IMR-90 (cell line): ENCODE results near the gene PUS3. TPM values are rescaled to one million over a fixed set of nuclear protein-coding genes. Genes with fewer than 3 reads are reported as not detected.

Experiments used
- ATAC-seq: fragments of 200-7000 bp; cut with Tn5 transposase; 2 replicates; pipeline ENCODE4 v1.9.1; 2020; ENCODE audit warnings: low read depth, mild to moderate bottlenecking, moderate library complexity
- BruUV-seq: library from RNA; stranded (reverse); fragments of 400-500 nt; replicated peaks from 2 replicates; lab custom pipeline; 2021; lab: Mats Ljungman, UMichigan
- CTCF ChIA-PET: fragments of 300-600 bp; formaldehyde crosslinking; extraction: SDS; loops from one replicate; lab custom pipeline; 2021; ENCODE audit warnings: antibody characterized with exemption; lab: Yijun Ruan, JAX
- POLR2A ChIA-PET: fragments of 300-600 bp; sonication (Branson Sonifier 250); formaldehyde crosslinking; loops from one replicate; lab custom pipeline; 2022; ENCODE audit warnings: antibody characterized with exemption; ENCODE audit not compliant: unreplicated experiment; lab: Charles Lee
- DNase-seq: peaks from one replicate; pipeline ENCODE4 v3.0.0; 2013
- H2AFZ ChIP-seq: replicated peaks from 2 replicates; pipeline ENCODE3; 2013; ENCODE audit warnings: low read length, mild to moderate bottlenecking; ENCODE audit not compliant: poor library complexity
- H2AK5ac ChIP-seq: 2 replicates; pipeline ENCODE4 v1.6.1; 2013; ENCODE audit warnings: low read depth, low read length, inconsistent platforms
- H2AK9ac ChIP-seq: replicated peaks from 2 replicates; pipeline ENCODE3; 2013; ENCODE audit warnings: mild to moderate bottlenecking, low read depth, low read length, moderate library complexity; ENCODE audit not compliant: poor library complexity
- H2BK120ac ChIP-seq: 2 replicates; pipeline ENCODE4 v1.6.1; 2013; ENCODE audit warnings: low read depth, low read length, inconsistent platforms
- H2BK15ac ChIP-seq: 3 replicates; pipeline ENCODE4 v1.6.1; 2013; ENCODE audit warnings: low read depth, low read length, inconsistent platforms
- H2BK20ac ChIP-seq: 2 replicates; pipeline ENCODE4 v1.6.1; 2013; ENCODE audit warnings: low read depth, mild to moderate bottlenecking, inconsistent platforms, low read length, moderate library complexity
- H2BK5ac ChIP-seq: 2 replicates; pipeline ENCODE4 v1.6.1; 2013; ENCODE audit warnings: mild to moderate bottlenecking, low read depth, low read length, inconsistent platforms; ENCODE audit not compliant: poor library complexity, severe bottlenecking
- H3K14ac ChIP-seq: replicated peaks from 2 replicates; pipeline ENCODE4 v1.6.1; 2013; ENCODE audit warnings: low read depth, low read length, inconsistent platforms
- H3K18ac ChIP-seq: 2 replicates; pipeline ENCODE4 v1.6.1; 2013; ENCODE audit warnings: low read depth, low read length, control low read depth
- H3K23ac ChIP-seq: 2 replicates; pipeline ENCODE4 v1.6.1; 2013; ENCODE audit warnings: low read depth, low read length, inconsistent platforms
- H3K27ac ChIP-seq: 2 replicates; pipeline ENCODE4 v1.5.1; 2013; ENCODE audit warnings: mild to moderate bottlenecking, control low read depth, low read length; ENCODE audit not compliant: insufficient read depth
- H3K27me3 ChIP-seq: 2 replicates; pipeline ENCODE4 v1.6.1; 2013; ENCODE audit warnings: low read length; ENCODE audit not compliant: control insufficient read depth, insufficient read depth
- H3K36me3 ChIP-seq: 2 replicates; pipeline ENCODE4 v1.6.1; 2013; ENCODE audit warnings: low read length, mixed read lengths; ENCODE audit not compliant: control insufficient read depth, insufficient read depth
- H3K4ac ChIP-seq: 2 replicates; pipeline ENCODE4 v1.6.1; 2013; ENCODE audit warnings: low read depth, low read length, inconsistent platforms
- H3K4me1 ChIP-seq: 2 replicates; pipeline ENCODE4 v1.6.1; 2013; ENCODE audit warnings: low read length, mixed read lengths; ENCODE audit not compliant: control insufficient read depth, insufficient read depth
- H3K4me2 ChIP-seq: 2 replicates; pipeline ENCODE4 v1.6.1; 2013; ENCODE audit warnings: low read depth, mild to moderate bottlenecking, control low read depth, low read length, moderate library complexity
- H3K4me3 ChIP-seq: 2 replicates; pipeline ENCODE4 v1.5.1; 2013; ENCODE audit warnings: low read depth, mild to moderate bottlenecking, control low read depth, low read length, moderate library complexity; ENCODE audit not compliant: insufficient read depth
- H3K56ac ChIP-seq: 2 replicates; pipeline ENCODE4 v1.6.1; 2013; ENCODE audit warnings: low read length, inconsistent platforms; ENCODE audit not compliant: insufficient read depth; ENCODE audit errors: extremely low read depth
- H3K79me1 ChIP-seq, 2 experiments: 2 replicates each; pipeline ENCODE4 v1.6.1; 2013; ENCODE audit warnings: low read length in 2 of 2, inconsistent platforms in 1 of 2, low read depth in 1 of 2
- H3K9ac ChIP-seq: 2 replicates; pipeline ENCODE4 v1.6.1; 2013; ENCODE audit warnings: low read depth, low read length, control low read depth
- H3K9me1 ChIP-seq: 2 replicates; pipeline ENCODE4 v1.6.1; 2013; ENCODE audit warnings: low read length, inconsistent platforms; ENCODE audit not compliant: insufficient read depth
- H3K9me3 ChIP-seq: 2 replicates; pipeline ENCODE4 v1.6.1; 2013; ENCODE audit warnings: low read length; ENCODE audit not compliant: control insufficient read depth, insufficient read depth
- H4K20me1 ChIP-seq: 2 replicates; pipeline ENCODE4 v1.6.1; 2013; ENCODE audit warnings: low read length, inconsistent platforms; ENCODE audit not compliant: insufficient read depth
- H4K5ac ChIP-seq: 2 replicates; pipeline ENCODE4 v1.6.1; 2013; ENCODE audit warnings: mild to moderate bottlenecking, low read depth, low read length, control low read depth
- H4K8ac ChIP-seq, 2 experiments: 2 replicates each; pipeline ENCODE4 v1.6.1; 2013; ENCODE audit warnings: low read depth in 2 of 2, low read length in 2 of 2, control low read depth in 1 of 2, inconsistent platforms in 1 of 2
- H4K91ac ChIP-seq: 2 replicates; pipeline ENCODE4 v1.6.1; 2013; ENCODE audit warnings: low read depth, low read length, inconsistent platforms; ENCODE audit not compliant: insufficient read depth
- BHLHE40 ChIP-seq: fragments of 150-350 bp; IDR thresholded peaks from 2 replicates; pipeline ENCODE4 v1.6.1; 2016; ENCODE audit warnings: mild to moderate bottlenecking, low read depth, low read length
- CEBPB ChIP-seq: IDR thresholded peaks from 2 replicates; pipeline ENCODE4 v1.6.1; 2012; ENCODE audit warnings: low read depth, low read length, improper control_type of control experiment
- MAFK ChIP-seq: IDR thresholded peaks from 2 replicates; pipeline ENCODE4 v1.6.1; 2012; ENCODE audit warnings: low read depth, low read length, improper control_type of control experiment
- MAZ ChIP-seq: IDR thresholded peaks from 2 replicates; pipeline ENCODE4 v1.6.1; 2012; ENCODE audit warnings: low read depth, mild to moderate bottlenecking, low read length, improper control_type of control experiment, moderate library complexity, borderline replicate concordance
- MXI1 ChIP-seq: IDR thresholded peaks from 2 replicates; pipeline ENCODE4 v1.6.1; 2012; ENCODE audit warnings: low read depth, mild to moderate bottlenecking, low read length, moderate library complexity, borderline replicate concordance
- NFE2L2 ChIP-seq: fragments of 150-350 bp; IDR thresholded peaks from 2 replicates; pipeline ENCODE4 v1.6.1; 2016; ENCODE audit warnings: low read depth, mild to moderate bottlenecking, low read length
- POLR2A ChIP-seq: IDR thresholded peaks from 2 replicates; pipeline ENCODE4 v1.6.1; 2012; ENCODE audit warnings: mild to moderate bottlenecking, low read depth, low read length
- RAD21 ChIP-seq: IDR thresholded peaks from 2 replicates; pipeline ENCODE4 v1.6.1; 2012; ENCODE audit warnings: low read length, improper control_type of control experiment
- RFX5 ChIP-seq: IDR thresholded peaks from 2 replicates; pipeline ENCODE4 v1.8.0; 2012; ENCODE audit warnings: low read depth, mild to moderate bottlenecking, low read length, moderate library complexity
- WGBS, 2 experiments: methylation state at CpG; one replicate each; pipeline versions ENCODE4 v1.1.5 to v1.1.7; 2013; ENCODE audit warnings: missing lambda C conversion rate in 2 of 2; ENCODE audit not compliant: insufficient read length in 1 of 2; ENCODE audit errors: extremely low coverage in 2 of 2; 5-methylcytosine and 5-hydroxymethylcytosine counted together
- dilution Hi-C: fragments of 300-500 bp; cut with HindIII; formaldehyde crosslinking; loops from one replicate; pipeline ENCODE4 v1.14.3; 2018; ENCODE audit warnings: low sequenced_read_pairs; ENCODE audit not compliant: unreplicated experiment
- in situ Hi-C: fragments of 300-500 bp; cut with MboI; formaldehyde crosslinking; loops from 3 replicates; pipeline ENCODE4 v1.14.3; 2019; ENCODE audit warnings: low sequenced_read_pairs, inconsistent platforms, mixed read lengths
- intact Hi-C: fragments of 100-400 bp; cut with micrococcal nuclease; formaldehyde crosslinking; loops from 2 replicates; pipeline ENCODE4 v1.10.0; 2022
- polyA plus RNA-seq, 3 experiments: library from polyadenylated mRNA; depleted of rRNA; stranded (reverse); fragments of >200 nt; gene quantifications; 2 replicates each; pipeline ENCODE4 v1.2.3, GENCODE V29; 2012; ENCODE audit warnings: low replicate concordance in 1 of 3
- total RNA-seq: library from RNA; depleted of rRNA; stranded (reverse); fragments of >200 nt; gene quantifications from 2 replicates; pipeline ENCODE4 v1.2.3, GENCODE V29; 2012
- TF ChIP-seq, protein P1 (sequence below): conservative IDR thresholded peaks from 2 replicates; pipeline ENCODE4 v1.5.1; 2012; ENCODE audit warnings: mild to moderate bottlenecking, low read depth, low read length, improper control_type of control experiment

Gene PUS3
- total and polyA plus RNA-seq, 2 of the 4 experiments (the other 2 are of a cell fraction) = 6.1 to 11.7 TPM

- TF ChIP-seq RFX5 = no peak
These were observed 46.5 kb upstream of the PUS3 start (continued) for GRCh38 chr11:125949271-125950177.

GRCh38 chr11:125948278-125949051 is 45.5 kb upstream of the PUS3 start:
- POLR2A ChIA-PET = no interaction called here
- H2AK5ac ChIP-seq = no peak overlapping the region

More at GRCh38 chr11:125948278-125949051, 45.5 kb upstream of the PUS3 start:
- no peak for ATAC-seq
- Histone ChIP-seq H4K8ac (no peak overlapping the region), H3K4me3 (no peak overlapping the region), H2AFZ (no peak overlapping the region), H3K9ac (no peak overlapping the region), H3K9me1 (no peaks in the 10 kb centered on the region), H2BK5ac (no peak overlapping the region), H3K23ac (no peak overlapping the region), H2BK15ac (no peak overlapping the region), H3K4ac (no peak overlapping the region), H3K9me3 (no peaks in the 10 kb centered on the region), H3K4me2 (no peak overlapping the region), H3K56ac (no peak overlapping the region), H3K27me3 (peaks cover 10% of the 10 kb centered on the region), H4K91ac (no peak overlapping the region), H4K20me1 (no peaks in the 10 kb centered on the region), H3K79me1 (no peaks in the 10 kb centered on the region), H3K4me1 (no peaks in the 10 kb centered on the region), H3K14ac (no peak overlapping the region), H2BK120ac (no peak overlapping the region), H3K36me3 (no peaks in the 10 kb centered on the region), H4K5ac (no peak overlapping the region), H2BK20ac (no peak overlapping the region), H2AK9ac (no peak overlapping the region), H3K27ac (no peak overlapping the region), H3K18ac (no peak overlapping the region)
- intact Hi-C loops (no loop called here), in situ Hi-C loops (no loop called here), dilution Hi-C loops (no loop called here)
- BruUV-seq = no TSS peak
- TF ChIP-seq BHLHE40 (no peak), RAD21 (no peak), NFE2L2 (no peak), MAFK (no peak), MAZ (no peak), CEBPB (no peak), MXI1 (no peak), POLR2A (no peak)
- TF ChIP-seq, protein P1, sequence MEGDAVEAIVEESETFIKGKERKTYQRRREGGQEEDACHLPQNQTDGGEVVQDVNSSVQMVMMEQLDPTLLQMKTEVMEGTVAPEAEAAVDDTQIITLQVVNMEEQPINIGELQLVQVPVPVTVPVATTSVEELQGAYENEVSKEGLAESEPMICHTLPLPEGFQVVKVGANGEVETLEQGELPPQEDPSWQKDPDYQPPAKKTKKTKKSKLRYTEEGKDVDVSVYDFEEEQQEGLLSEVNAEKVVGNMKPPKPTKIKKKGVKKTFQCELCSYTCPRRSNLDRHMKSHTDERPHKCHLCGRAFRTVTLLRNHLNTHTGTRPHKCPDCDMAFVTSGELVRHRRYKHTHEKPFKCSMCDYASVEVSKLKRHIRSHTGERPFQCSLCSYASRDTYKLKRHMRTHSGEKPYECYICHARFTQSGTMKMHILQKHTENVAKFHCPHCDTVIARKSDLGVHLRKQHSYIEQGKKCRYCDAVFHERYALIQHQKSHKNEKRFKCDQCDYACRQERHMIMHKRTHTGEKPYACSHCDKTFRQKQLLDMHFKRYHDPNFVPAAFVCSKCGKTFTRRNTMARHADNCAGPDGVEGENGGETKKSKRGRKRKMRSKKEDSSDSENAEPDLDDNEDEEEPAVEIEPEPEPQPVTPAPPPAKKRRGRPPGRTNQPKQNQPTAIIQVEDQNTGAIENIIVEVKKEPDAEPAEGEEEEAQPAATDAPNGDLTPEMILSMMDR = no peak
- CTCF ChIA-PET = no interaction called here
- WGBS, 2 experiments = 69% methylated on average over 10 of the region's 23 CpGs; no CpG with 5 or more reads in 1 of the 2 experiments
- DNase-seq = no peak
